Kidney (tissue), 14 donors: Measurements from ENCODE around the gene ACMSD. TPM values are rescaled to one million over a fixed set of nuclear protein-coding genes. Genes with fewer than 3 reads are reported as not detected.
"Not testable (repeated sequence)": the region's sequence is repeated elsewhere in the genome, so short reads cannot be mapped to it uniquely, and the experiment has no call there.

ENCODE experiments used
- DNase-seq, 5 donors: peaks; one replicate each; pipeline ENCODE4 v3.0.0-alpha.2; 2013 to 2020
- FAIRE-seq: peaks from 2 replicates; lab custom pipeline; 2012; peaks lifted over from hg19 to GRCh38; lab: Jason Lieb, UNC
- H3K27ac ChIP-seq, 2 donors: one replicate each; pipeline ENCODE4 v1.7.0; 2013; ENCODE audit warnings: low read depth in 2 of 2, low read length in 2 of 2, inconsistent platforms in 1 of 2
- H3K27me3 ChIP-seq: one replicate; pipeline ENCODE4 v1.7.1; 2013; ENCODE audit warnings: low read length, inconsistent platforms; ENCODE audit not compliant: control insufficient read depth, insufficient read depth
- H3K36me3 ChIP-seq, 3 donors: one replicate each; pipeline versions ENCODE4 v1.7.0 to v1.7.1; 2013; ENCODE audit warnings: low read length in 3 of 3, control low read depth in 1 of 3, inconsistent platforms in 1 of 3; ENCODE audit not compliant: insufficient read depth in 3 of 3, control insufficient read depth in 2 of 3
- H3K4me1 ChIP-seq, 3 donors: one replicate each; pipeline versions ENCODE4 v1.7.0 to v1.7.1; 2013; ENCODE audit warnings: low read length in 3 of 3, inconsistent platforms in 1 of 3, low read depth in 1 of 3; ENCODE audit not compliant: control insufficient read depth in 2 of 3, insufficient read depth in 2 of 3
- H3K4me3 ChIP-seq, 3 donors: one replicate each; pipeline versions ENCODE4 v1.7.0 to v1.8.1; 2013; ENCODE audit warnings: low read length in 3 of 3, control low read depth in 1 of 3, inconsistent platforms in 1 of 3
- H3K9ac ChIP-seq, 3 donors: one replicate each; pipeline versions ENCODE4 v1.7.0 to v1.7.1; 2013; ENCODE audit warnings: low read length in 3 of 3, control low read depth in 1 of 3, inconsistent platforms in 1 of 3
- H3K9me3 ChIP-seq, 3 donors: one replicate each; pipeline versions ENCODE4 v1.7.0 to v1.7.1; 2013; ENCODE audit warnings: low read length in 3 of 3, control low read depth in 1 of 3, inconsistent platforms in 1 of 3; ENCODE audit not compliant: control insufficient read depth in 2 of 3, insufficient read depth in 1 of 3
- CTCF ChIP-seq: IDR thresholded peaks from 3 replicates; pipeline ENCODE4 v1.5.1; 2012; ENCODE audit warnings: mild to moderate bottlenecking, moderate library complexity, borderline replicate concordance; ENCODE audit not compliant: insufficient read depth; ENCODE audit errors: extremely low read depth
- intact Hi-C: fragments of 100-400 bp; cut with DNase I; formaldehyde crosslinking; loops from one replicate; pipeline ENCODE4 v1.11.1; 2022
- polyA plus RNA-seq: library from polyadenylated mRNA; stranded (reverse); fragments of 350-450 nt; fragmentation: Illumina TruSeq; extraction: RNeasy Lipid Tissue Mini Kit (QIAGEN cat#74804); gene quantifications from one replicate; pipeline ENCODE4 v1.2.3, GENCODE V29; 2014; ENCODE audit warnings: low read depth, low replicate concordance; ENCODE audit not compliant: insufficient read depth
- total RNA-seq: library from RNA; stranded (reverse); fragmentation: NEBNext Ultra II Directional; extraction: Animal tissue kit (Norgen Biotek cat#: 25700); gene quantifications from one replicate; pipeline ENCODE4 v1.2.1, GENCODE V29; 2021
- donor health status: control.
- donor health status: control.
- donor health status: control.
- donor health status: control.
- donor health status: control.
- donor health status: DM: yes; HTN: yes; CAD: no.
- donor health status: Normal renal cell carcinoma (clear cell type).

The ACMSD gene
- total and polyA plus RNA-seq, 2 donors from 2014 or later = 44.0 to 152 TPM

DNA sequence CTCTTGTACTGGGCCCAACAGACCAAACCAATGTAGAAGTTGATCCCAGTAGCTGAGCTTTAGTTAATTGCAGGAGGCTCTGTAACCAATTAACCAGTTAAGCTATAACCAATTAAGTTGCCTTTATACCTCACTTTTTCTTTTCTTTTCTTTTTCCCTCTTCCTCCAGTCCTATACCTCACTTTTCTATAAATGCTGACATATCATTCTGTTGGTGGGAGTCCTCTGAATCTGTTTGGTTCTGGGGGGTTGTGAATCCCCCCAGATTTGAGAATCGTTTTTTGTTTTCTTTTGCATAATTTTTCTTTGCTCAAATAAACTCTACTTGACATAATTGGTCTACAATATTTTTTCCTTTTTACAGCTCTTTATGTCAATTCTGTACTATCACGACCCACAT, 38.1 kb upstream of the ACMSD start:
- Histone ChIP-seq H3K4me3 (no peak overlapping the region), H3K27me3 (no peaks in the 10 kb centered on the region), H3K27ac (no peak overlapping the region), H3K9ac (no peak overlapping the region), H3K4me1 (no peaks in the 10 kb centered on the region), H3K9me3 (no peaks in the 10 kb centered on the region), H3K36me3 (no peaks in the 10 kb centered on the region)
- DNase-seq (no peak), FAIRE-seq (no peak)
- no peak for TF ChIP-seq CTCF
- intact Hi-C loops = no loop called here

DNA sequence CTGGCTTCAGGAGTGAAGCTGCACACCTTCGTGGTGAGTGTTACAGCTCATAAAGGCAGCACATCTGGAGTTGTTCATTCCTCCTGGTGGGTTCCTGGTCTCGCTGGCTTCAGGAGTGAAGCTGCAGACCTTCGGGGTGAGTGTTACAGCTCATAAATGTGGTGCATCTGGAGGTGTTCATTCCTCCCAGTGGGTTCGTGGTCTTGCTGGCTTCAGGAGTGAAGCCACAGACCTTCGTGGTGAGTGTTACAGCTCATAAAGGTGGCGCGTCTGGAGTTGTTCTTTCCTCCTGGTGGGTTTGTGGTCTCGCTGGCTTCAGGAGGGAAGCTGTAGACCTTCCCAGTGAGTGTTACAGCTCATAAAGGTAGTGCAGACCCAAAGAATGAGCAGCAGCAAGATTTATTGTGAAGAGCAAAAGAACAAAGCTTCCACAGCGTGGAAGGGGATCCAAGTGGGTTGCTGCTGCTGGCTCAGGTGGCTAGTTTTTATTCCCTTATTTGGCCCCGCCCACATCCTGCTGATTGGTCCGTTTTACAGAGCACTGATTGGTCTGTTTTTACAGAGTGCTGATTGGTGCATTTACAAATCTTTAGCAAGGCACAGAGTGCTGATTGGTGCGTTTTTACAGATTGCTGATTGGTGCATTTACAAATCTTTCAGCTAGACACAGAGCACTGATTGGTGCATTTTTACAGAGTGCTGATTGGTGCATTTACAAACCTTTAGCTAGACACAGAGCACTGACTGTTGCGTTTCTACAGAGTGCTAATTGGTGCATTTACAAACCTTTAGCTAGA, 34.6 kb upstream of the ACMSD start:
- H3K4me3 ChIP-seq, FAIRE-seq, H3K36me3 ChIP-seq, H3K4me1 ChIP-seq, intact Hi-C loops, DNase-seq, H3K9ac ChIP-seq, H3K9me3 ChIP-seq, H3K27me3 ChIP-seq, H3K27ac ChIP-seq: not testable (repeated sequence)

DNA sequence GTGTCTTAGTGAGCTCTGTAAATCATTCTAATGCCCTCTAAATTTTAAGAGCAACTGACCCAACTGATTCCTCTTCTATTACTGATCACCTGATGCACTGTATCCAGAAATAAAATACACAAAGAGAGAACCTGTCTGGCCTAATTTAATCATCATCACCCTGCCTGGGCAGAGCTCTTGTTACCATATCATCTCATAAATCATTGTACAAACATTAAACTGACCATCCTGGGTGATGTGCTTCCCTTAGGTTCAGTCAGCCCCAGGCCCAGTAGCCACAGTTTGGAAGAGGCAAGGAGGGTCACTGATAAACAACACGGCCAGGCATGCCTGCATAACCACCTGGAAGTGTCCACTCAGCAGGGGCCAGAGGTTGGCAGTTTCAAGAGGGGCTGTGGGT, 22.7 kb upstream of the ACMSD start:
- H3K27ac ChIP-seq = no peak overlapping the region
- no peaks in the 10 kb centered on the region for H3K9me3 ChIP-seq
- TF ChIP-seq CTCF = no peak
- no peak overlapping the region for H3K4me3 ChIP-seq
- H3K4me1 ChIP-seq = no peaks in the 10 kb centered on the region
- intact Hi-C loops = no loop called here
- DNase-seq = no peak
- H3K9ac ChIP-seq = no peak overlapping the region
- no peak for FAIRE-seq
- H3K36me3 ChIP-seq = no peaks in the 10 kb centered on the region
- H3K27me3 ChIP-seq = no peaks in the 10 kb centered on the region

GRCh38 chr2:134818321-134818720, 20.1 kb upstream of the ACMSD start:
- intact Hi-C loops = no loop called here
- no peak for FAIRE-seq

More at GRCh38 chr2:134818321-134818720, 20.1 kb upstream of the ACMSD start:
- no peak for DNase-seq
- Histone ChIP-seq H3K9ac (no peak overlapping the region), H3K4me3 (no peak overlapping the region), H3K4me1 (no peaks in the 10 kb centered on the region), H3K36me3 (no peaks in the 10 kb centered on the region), H3K9me3 (no peaks in the 10 kb centered on the region), H3K27ac (no peak overlapping the region), H3K27me3 (no peaks in the 10 kb centered on the region)
- TF ChIP-seq CTCF = no peak
